HepG2 (cell line): Measurements from ENCODE around the gene COMMD7. TPM values are rescaled to one million over a fixed set of nuclear protein-coding genes. Genes with fewer than 3 reads are reported as not detected.
A peak's percentile ranks its signal among the peaks of the same experiment; 100 is the strongest.

Experiments
- RAD21 ChIP-seq: fragments of 450-650 bp; formaldehyde crosslinking; IDR thresholded peaks from 2 replicates; pipeline ENCODE4 v1.5.0; 2020; ENCODE audit warnings: mild to moderate bottlenecking
- SP4 ChIP-seq: sonication (generic); formaldehyde crosslinking; IDR thresholded peaks from 2 replicates; pipeline ENCODE4 v1.8.1; 2023; ENCODE audit warnings: mild to moderate bottlenecking, missing genetic modification reagents
- TOPORS ChIP-seq: sonication (generic); formaldehyde crosslinking; IDR thresholded peaks from 2 replicates; pipeline ENCODE4 v1.8.0; 2023; ENCODE audit warnings: mild to moderate bottlenecking, missing genetic modification reagents
- XRCC5 ChIP-seq: fragments of 200-400 bp; formaldehyde crosslinking; optimal IDR thresholded peaks from 2 replicates; pipeline ENCODE3; 2017; ENCODE audit warnings: mild to moderate bottlenecking, low read length
- YY1 ChIP-seq: IDR thresholded peaks from 2 replicates; pipeline ENCODE4 v1.6.1; 2011; ENCODE audit warnings: low read length, low read depth, moderate library complexity, mild to moderate bottlenecking; ENCODE audit not compliant: insufficient read depth, insufficient replicate concordance
- ZBTB42 ChIP-seq: sonication (generic); formaldehyde crosslinking; IDR thresholded peaks from 2 replicates; pipeline ENCODE4 v1.5.0; 2020; ENCODE audit warnings: mild to moderate bottlenecking, missing genetic modification reagents
- ZFP36 ChIP-seq: fragments of 150-350 bp; IDR thresholded peaks from 2 replicates; pipeline ENCODE4 v1.6.1; 2018; ENCODE audit warnings: borderline replicate concordance, low read length, low read depth; ENCODE audit not compliant: partially characterized antibody
- ZNF101 ChIP-seq: sonication (generic); formaldehyde crosslinking; IDR thresholded peaks from 2 replicates; pipeline ENCODE4 v1.4.0; 2020; ENCODE audit warnings: mild to moderate bottlenecking, low read depth, missing genetic modification reagents, borderline replicate concordance
- ZNF343 ChIP-seq: sonication (generic); formaldehyde crosslinking; IDR thresholded peaks from 2 replicates; pipeline ENCODE4 v1.4.0; 2020; ENCODE audit warnings: mild to moderate bottlenecking, missing genetic modification reagents
- ZNF674 ChIP-seq: sonication (generic); formaldehyde crosslinking; IDR thresholded peaks from 2 replicates; pipeline ENCODE4 v1.5.0; 2020; ENCODE audit warnings: low read depth, mild to moderate bottlenecking, missing genetic modification reagents
- polyA plus RNA-seq, 8 experiments: library from polyadenylated mRNA; depleted of rRNA in 3 of 8; stranded (reverse) in 7 of 8; unstranded in 1 of 8; fragments of >200 nt; fragmentation: Illumina TruSeq in 4 of 8; extraction: Trizol in 4 of 8; gene quantifications; 2 replicates each; pipeline versions ENCODE4 v1.2.1 to v1.2.3, GENCODE V29; 2011 to 2016; ENCODE audit warnings: low read depth in 4 of 8, missing spikeins in 1 of 8, mixed read lengths in 1 of 8; ENCODE audit not compliant: insufficient read depth in 1 of 8
- total RNA-seq, 5 experiments: library from RNA; depleted of rRNA; stranded (reverse); fragments of >200 nt; fragmentation: Illumina TruSeq; extraction: Trizol; gene quantifications; 2 replicates each; pipeline ENCODE4 v1.2.3, GENCODE V29; 2016; ENCODE audit warnings: low read depth in 1 of 5
- TF ChIP-seq, protein P1 (sequence below): sonication (generic); formaldehyde crosslinking; IDR thresholded peaks from 2 replicates; pipeline ENCODE4 v1.4.0; 2020; ENCODE audit warnings: missing genetic modification reagents
- TF ChIP-seq, protein P2 (sequence below): sonication (generic); formaldehyde crosslinking; IDR thresholded peaks from 2 replicates; pipeline ENCODE4 v1.9.0; 2021; ENCODE audit warnings: missing genetic modification reagents, borderline replicate concordance
- TF ChIP-seq, protein P3 (sequence below), 2 experiments: fragments of 450-650 bp in 1 of 2; sonication (generic) in 1 of 2; formaldehyde crosslinking in 1 of 2; IDR thresholded peaks; 2 replicates each; pipeline versions ENCODE4 v1.6.1 to v1.8.0; 2016 to 2022; ENCODE audit warnings: antibody characterized with exemption in 1 of 2, mild to moderate bottlenecking in 1 of 2, missing genetic modification reagents in 1 of 2
- TF ChIP-seq, protein P4 (sequence below): sonication (generic); formaldehyde crosslinking; conservative IDR thresholded peaks from 2 replicates; pipeline ENCODE4 v1.8.0; 2022; ENCODE audit warnings: low read depth, missing genetic modification reagents

The COMMD7 gene
- total and polyA plus RNA-seq, 2 of the 13 experiments (the other 11 are each of a cell fraction or from before 2014, with no cell fraction given): 42.1 to 53.3 TPM

DNA sequence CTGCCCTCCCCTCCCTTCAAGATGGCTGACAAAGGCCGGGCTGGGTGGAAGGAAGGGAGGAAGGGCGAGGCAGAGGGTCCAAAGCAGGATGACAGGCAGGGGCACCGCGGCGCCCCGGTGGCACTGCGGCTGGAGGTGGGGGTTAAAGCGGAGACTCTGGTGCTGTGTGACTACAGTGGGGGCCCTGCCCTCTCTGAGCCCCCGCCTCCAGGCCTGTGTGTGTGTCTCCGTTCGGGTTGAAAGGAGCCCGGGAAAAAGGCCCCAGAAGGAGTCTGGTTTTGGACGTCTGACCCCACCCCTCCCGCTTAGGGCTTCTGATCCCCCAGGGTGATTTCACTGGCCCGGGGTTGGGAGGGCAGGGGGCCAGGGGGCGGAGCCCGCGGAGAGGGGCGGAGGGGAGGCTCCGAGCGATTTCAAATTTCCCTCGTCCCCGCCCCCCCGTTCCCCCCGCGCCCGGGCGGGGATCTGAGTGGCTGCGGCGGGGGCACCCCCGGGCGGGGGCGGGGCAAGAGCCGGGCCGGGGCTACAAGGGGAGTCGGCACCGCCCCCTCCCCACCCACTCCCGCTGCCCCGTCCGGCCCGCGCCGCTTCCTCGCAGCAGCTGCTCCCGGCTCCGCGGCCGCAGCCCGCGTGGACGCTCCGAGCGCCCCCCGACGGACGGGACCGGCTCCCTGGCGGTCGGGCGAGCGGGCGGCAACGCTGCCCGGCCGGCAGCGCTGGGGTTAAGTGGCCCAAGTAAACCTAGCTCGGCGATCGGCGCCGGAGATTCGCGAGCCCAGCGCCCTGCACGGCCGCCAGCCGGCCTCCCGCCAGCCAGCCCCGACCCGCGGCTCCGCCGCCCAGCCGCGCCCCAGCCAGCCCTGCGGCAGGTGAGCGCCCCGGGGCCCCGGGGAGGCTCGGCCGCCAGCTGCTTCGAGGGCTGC, 18.8 kb upstream of the COMMD7 start, which contains the start of gene DNMT3B (continued):
- TF ChIP-seq, protein P1, sequence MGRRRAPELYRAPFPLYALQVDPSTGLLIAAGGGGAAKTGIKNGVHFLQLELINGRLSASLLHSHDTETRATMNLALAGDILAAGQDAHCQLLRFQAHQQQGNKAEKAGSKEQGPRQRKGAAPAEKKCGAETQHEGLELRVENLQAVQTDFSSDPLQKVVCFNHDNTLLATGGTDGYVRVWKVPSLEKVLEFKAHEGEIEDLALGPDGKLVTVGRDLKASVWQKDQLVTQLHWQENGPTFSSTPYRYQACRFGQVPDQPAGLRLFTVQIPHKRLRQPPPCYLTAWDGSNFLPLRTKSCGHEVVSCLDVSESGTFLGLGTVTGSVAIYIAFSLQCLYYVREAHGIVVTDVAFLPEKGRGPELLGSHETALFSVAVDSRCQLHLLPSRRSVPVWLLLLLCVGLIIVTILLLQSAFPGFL: peak; percentile 75; the same call in 1 of the 2 replicates
- TF ChIP-seq SP4 (CRISPR knock-in tag): peak; percentile 90
- peak; percentile 23 for TF ChIP-seq XRCC5
- TF ChIP-seq ZFP36: peak; percentile 81
- TF ChIP-seq, protein P2, sequence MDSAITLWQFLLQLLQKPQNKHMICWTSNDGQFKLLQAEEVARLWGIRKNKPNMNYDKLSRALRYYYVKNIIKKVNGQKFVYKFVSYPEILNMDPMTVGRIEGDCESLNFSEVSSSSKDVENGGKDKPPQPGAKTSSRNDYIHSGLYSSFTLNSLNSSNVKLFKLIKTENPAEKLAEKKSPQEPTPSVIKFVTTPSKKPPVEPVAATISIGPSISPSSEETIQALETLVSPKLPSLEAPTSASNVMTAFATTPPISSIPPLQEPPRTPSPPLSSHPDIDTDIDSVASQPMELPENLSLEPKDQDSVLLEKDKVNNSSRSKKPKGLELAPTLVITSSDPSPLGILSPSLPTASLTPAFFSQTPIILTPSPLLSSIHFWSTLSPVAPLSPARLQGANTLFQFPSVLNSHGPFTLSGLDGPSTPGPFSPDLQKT (CRISPR knock-in tag): no peak
- TF ChIP-seq TOPORS (CRISPR knock-in tag): 0 out of 2 replicates have a peak, but pooled peaks have one; percentile 40
- peak; percentile 92 for TF ChIP-seq ZNF674 (CRISPR knock-in tag)
- no peak for TF ChIP-seq ZNF343 (CRISPR knock-in tag)
- peak; percentile 95 for TF ChIP-seq RAD21 (CRISPR knock-in tag)
- 0 out of 2 replicates have a peak, but pooled peaks have one; percentile 10 for TF ChIP-seq ZNF101 (CRISPR knock-in tag)
- TF ChIP-seq ZBTB42 (CRISPR knock-in tag): no peak
- TF ChIP-seq, protein P3, sequence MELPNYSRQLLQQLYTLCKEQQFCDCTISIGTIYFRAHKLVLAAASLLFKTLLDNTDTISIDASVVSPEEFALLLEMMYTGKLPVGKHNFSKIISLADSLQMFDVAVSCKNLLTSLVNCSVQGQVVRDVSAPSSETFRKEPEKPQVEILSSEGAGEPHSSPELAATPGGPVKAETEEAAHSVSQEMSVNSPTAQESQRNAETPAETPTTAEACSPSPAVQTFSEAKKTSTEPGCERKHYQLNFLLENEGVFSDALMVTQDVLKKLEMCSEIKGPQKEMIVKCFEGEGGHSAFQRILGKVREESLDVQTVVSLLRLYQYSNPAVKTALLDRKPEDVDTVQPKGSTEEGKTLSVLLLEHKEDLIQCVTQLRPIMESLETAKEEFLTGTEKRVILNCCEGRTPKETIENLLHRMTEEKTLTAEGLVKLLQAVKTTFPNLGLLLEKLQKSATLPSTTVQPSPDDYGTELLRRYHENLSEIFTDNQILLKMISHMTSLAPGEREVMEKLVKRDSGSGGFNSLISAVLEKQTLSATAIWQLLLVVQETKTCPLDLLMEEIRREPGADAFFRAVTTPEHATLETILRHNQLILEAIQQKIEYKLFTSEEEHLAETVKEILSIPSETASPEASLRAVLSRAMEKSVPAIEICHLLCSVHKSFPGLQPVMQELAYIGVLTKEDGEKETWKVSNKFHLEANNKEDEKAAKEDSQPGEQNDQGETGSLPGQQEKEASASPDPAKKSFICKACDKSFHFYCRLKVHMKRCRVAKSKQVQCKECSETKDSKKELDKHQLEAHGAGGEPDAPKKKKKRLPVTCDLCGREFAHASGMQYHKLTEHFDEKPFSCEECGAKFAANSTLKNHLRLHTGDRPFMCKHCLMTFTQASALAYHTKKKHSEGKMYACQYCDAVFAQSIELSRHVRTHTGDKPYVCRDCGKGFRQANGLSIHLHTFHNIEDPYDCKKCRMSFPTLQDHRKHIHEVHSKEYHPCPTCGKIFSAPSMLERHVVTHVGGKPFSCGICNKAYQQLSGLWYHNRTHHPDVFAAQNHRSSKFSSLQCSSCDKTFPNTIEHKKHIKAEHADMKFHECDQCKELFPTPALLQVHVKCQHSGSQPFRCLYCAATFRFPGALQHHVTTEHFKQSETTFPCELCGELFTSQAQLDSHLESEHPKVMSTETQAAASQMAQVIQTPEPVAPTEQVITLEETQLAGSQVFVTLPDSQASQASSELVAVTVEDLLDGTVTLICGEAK (IDR thresholded peaks at IDR 0.05): no peak
- TF ChIP-seq, protein P3 (CRISPR knock-in tag; IDR thresholded peaks at IDR 0.05): 0 out of 2 replicates have a peak, but pooled peaks have one; percentile 10
- TF ChIP-seq YY1: peak; percentile 85
- TF ChIP-seq, protein P4, sequence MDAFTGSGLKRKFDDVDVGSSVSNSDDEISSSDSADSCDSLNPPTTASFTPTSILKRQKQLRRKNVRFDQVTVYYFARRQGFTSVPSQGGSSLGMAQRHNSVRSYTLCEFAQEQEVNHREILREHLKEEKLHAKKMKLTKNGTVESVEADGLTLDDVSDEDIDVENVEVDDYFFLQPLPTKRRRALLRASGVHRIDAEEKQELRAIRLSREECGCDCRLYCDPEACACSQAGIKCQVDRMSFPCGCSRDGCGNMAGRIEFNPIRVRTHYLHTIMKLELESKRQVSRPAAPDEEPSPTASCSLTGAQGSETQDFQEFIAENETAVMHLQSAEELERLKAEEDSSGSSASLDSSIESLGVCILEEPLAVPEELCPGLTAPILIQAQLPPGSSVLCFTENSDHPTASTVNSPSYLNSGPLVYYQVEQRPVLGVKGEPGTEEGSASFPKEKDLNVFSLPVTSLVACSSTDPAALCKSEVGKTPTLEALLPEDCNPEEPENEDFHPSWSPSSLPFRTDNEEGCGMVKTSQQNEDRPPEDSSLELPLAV (CRISPR knock-in tag): peak; percentile 91; the same call in 1 of the 2 replicates
